HG02885 (cell line): ENCODE data around the gene PIGC.

Experiments
- ATAC-seq: cut with Tn5 transposase; IDR thresholded peaks from one replicate; pipeline ENCODE4 v1.9.1; 2021; ENCODE audit warnings: mild to moderate bottlenecking; ENCODE audit not compliant: unreplicated experiment, poor library complexity

Gene PIGC

GRCh38 chr1:172443666-172444453 is at the start of gene PIGC:
Gene PIGC, minus strand, starts transcription at chr1:172444069. Its CDS starts 1,447 bp downstream, at chr1:172442622.
- ATAC-seq = peak; percentile 99

- no peak for ATAC-seq
Observed at GRCh38 chr1:172492421-172492820, 48.6 kb upstream of the PIGC start.

GRCh38 chr1:172489847-172490246 is 46.0 kb upstream of the PIGC start:
- no peak for ATAC-seq

- ATAC-seq = no peak
Observed at GRCh38 chr1:172488393-172488792, 44.5 kb upstream of the PIGC start.

GRCh38 chr1:172487550-172487949 is 43.7 kb upstream of the PIGC start:
- no peak for ATAC-seq

GRCh38 chr1:172486805-172487454 is 43.1 kb upstream of the PIGC start:
- no peak for ATAC-seq

- ATAC-seq = no peak
Observed at GRCh38 chr1:172485626-172486025, 41.8 kb upstream of the PIGC start.

GRCh38 chr1:172484252-172484651 is 40.4 kb upstream of the PIGC start:
- ATAC-seq = no peak

- no peak for ATAC-seq
Observed at GRCh38 chr1:172483448-172483847, 39.6 kb upstream of the PIGC start.

GRCh38 chr1:172482044-172482443 is 38.2 kb upstream of the PIGC start:
- ATAC-seq = no peak

- no peak for ATAC-seq
Observed at GRCh38 chr1:172480431-172480830, 36.6 kb upstream of the PIGC start.

- no peak for ATAC-seq
Observed at GRCh38 chr1:172478485-172478884, 34.6 kb upstream of the PIGC start.

GRCh38 chr1:172477741-172478140 is 33.9 kb upstream of the PIGC start:
- ATAC-seq = no peak

- no peak for ATAC-seq
Observed at GRCh38 chr1:172477216-172477615, 33.3 kb upstream of the PIGC start.

- no peak for ATAC-seq
Observed at GRCh38 chr1:172476218-172476811, 32.4 kb upstream of the PIGC start.

- ATAC-seq = no peak
Observed at GRCh38 chr1:172473842-172474241, 30.0 kb upstream of the PIGC start.

GRCh38 chr1:172473302-172473701 is 29.4 kb upstream of the PIGC start:
- ATAC-seq = no peak

GRCh38 chr1:172472495-172472894 is 28.6 kb upstream of the PIGC start:
- ATAC-seq = no peak

GRCh38 chr1:172471666-172472065 is 27.8 kb upstream of the PIGC start:
- no peak for ATAC-seq

- ATAC-seq = no peak
Observed at GRCh38 chr1:172470149-172470548, 26.3 kb upstream of the PIGC start.

GRCh38 chr1:172469717-172470116 is 25.8 kb upstream of the PIGC start:
- no peak for ATAC-seq
